GM23248 (cell line): ENCODE data around the gene GRIA4.

ENCODE experiments used
- EZH2 ChIP-seq: fragments of 200-600 bp; sonication (generic); IDR thresholded peaks from 2 replicates; pipeline ENCODE4 v1.6.1; 2018; ENCODE audit warnings: antibody characterized with exemption, mild to moderate bottlenecking; ENCODE audit not compliant: insufficient read depth, poor library complexity, severe bottlenecking
- EZH2phosphoT487 ChIP-seq: fragments of 200-600 bp; sonication (generic); IDR thresholded peaks from 2 replicates; pipeline ENCODE4 v1.6.1; 2018; ENCODE audit warnings: antibody characterized with exemption, moderate library complexity, mild to moderate bottlenecking, low read depth; ENCODE audit not compliant: insufficient read depth

DNA sequence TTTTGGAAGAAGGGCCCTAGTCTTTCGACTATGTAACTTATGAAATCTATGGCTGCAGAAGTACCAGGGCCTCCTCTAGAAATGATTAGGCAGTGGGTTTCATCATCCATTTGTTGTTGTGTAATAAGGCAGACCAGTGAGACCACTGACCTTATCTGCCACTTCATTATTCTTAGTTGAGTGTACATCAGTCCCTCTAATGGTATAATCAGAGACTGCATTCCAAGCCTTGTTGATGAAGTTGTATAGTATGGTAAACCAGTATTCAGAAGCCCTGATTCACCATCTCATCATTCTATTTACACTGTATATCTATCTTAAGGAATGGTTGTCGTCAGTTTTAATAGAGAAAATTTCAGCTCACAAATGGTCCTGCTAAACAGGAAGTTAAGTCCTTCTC lies 32.2 kb upstream of the GRIA4 start:
- TF ChIP-seq EZH2phosphoT487, result no peak
- TF ChIP-seq EZH2, result no peak
